ENCODE results near the gene OXSR1.

OXSR1 gene

DNA sequence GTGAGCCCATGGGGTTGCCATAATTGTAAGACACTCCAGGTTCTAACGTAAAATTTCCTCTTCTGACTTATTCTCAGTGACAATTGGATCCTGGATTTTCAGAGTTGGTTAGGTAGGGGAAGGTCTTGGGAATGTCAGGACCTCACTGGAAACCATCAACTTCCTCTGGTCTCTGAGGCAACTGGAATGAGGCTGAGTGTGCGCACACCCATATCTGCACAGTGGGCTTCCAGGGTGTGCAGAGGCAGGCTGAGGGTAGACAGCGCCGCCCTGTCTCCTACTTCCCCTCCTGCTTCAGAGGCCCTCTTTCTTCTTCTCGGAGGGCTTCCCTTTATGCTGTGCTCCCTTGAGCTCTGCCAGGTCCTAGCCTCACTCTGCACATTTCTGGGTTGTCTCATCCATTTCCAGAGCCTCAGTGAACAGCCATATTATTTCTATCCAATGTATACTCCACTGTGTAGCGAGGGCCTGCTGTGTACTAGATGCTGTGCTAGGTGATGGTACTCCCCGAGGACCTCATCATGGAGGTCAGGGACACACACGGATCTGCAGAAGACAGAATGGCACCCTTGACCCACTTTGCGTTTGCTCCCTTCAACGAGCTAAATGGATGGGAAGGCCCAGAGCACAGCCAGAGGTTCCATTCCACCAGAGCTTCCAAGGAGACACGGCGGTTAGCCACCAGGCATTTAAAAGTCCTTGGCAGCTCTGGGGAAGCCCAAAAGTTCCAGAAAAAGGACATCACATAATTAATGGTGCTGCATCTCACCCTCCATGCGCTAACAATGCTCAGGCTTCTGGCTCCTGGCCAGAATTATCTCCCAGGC is 46.7 kb upstream of the OXSR1 start:
- no peak for TF ChIP-seq CTCF (conservative IDR thresholded peaks at IDR 0.05; ENCODE audit: low read depth, low read length)
- no peak for DNase-seq (ENCODE audit: low read depth)
- no peak overlapping the region for H3K4me3 ChIP-seq (ENCODE audit: low read depth, low read length)

GRCh38 chr3:38119248-38119544 is 46.1 kb upstream of the OXSR1 start:
- TF ChIP-seq CTCF (conservative IDR thresholded peaks at IDR 0.05; ENCODE audit: low read depth, low read length): no peak
- no peak overlapping the region for H3K4me3 ChIP-seq (ENCODE audit: low read depth, low read length)
- no peak for DNase-seq (ENCODE audit: low read depth)

DNA sequence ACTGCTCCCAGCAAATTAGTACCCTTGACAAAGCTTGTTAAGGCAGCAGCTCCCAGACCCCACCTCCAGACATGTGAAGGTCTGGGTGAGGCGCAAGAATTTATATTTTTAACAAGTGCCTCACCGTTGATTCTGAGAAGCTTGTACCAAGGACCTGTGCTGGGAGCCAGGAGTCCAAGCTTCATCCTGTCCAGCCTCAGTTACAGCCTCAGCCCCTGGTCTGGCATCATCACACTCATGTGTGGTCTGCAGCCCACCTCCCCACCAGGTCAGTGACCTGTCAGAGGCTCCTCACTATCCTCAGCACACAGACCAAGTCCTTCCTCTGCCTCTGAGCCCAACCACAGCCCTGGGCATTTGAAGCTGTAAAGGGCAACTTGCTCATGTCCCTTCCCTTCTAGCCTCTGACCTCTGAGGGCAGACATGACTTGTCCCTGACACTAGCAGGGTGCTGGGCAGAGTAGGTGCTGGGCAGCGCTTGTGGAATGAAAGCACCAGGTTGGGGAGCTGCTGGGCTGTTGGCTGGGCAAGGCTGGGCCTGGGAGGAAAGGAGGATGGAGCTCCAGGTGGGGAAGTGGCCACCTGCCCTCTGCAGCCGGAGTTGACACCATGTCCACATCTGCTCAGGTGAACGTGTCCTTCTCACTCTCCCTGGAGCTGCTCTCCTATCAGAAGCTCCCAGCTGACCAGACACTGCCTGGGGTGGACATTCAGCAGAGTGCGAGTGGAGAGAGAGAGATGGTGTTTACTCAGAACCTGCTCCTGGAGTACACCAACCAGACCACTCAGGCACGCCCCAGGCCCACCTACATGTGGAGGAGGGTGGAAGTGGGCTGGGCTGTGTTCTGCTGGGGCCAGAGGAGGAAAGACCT is 45.3 kb upstream of the OXSR1 start:
- H3K4me3 ChIP-seq (ENCODE audit: low read depth, low read length): no peak overlapping the region
- no peak for DNase-seq (ENCODE audit: low read depth)
- no peak for TF ChIP-seq CTCF (conservative IDR thresholded peaks at IDR 0.05; ENCODE audit: low read depth, low read length)

- no peak for DNase-seq (ENCODE audit: low read depth)
- TF ChIP-seq CTCF (conservative IDR thresholded peaks at IDR 0.05; ENCODE audit: low read depth, low read length): no peak
- H3K4me3 ChIP-seq (ENCODE audit: low read depth, low read length): no peak overlapping the region
Observed at GRCh38 chr3:38120693-38121450, 44.5 kb upstream of the OXSR1 start.

DNA sequence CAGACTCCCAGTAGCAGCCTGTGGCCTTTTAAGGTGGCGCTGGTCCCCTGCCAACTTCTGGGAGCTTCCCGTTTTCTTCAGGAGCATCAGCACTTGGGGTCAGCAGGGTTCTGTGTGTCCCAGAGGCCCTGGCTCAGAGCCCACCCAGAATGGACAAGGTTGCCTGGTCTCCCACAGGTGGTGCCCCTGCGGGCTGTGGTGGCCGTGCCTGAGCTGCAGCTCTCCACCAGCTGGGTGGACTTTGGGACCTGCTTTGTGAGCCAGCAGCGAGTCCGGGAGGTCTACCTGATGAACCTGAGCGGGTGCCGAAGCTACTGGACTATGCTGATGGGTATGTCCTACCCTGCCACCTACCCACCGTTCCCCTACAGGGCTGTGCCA is 43.9 kb upstream of the OXSR1 start:
- TF ChIP-seq CTCF (conservative IDR thresholded peaks at IDR 0.05; ENCODE audit: low read depth, low read length): no peak
- H3K4me3 ChIP-seq (ENCODE audit: low read depth, low read length): no peak overlapping the region
- DNase-seq (ENCODE audit: low read depth): no peak

- H3K4me3 ChIP-seq (ENCODE audit: low read depth, low read length): no peak overlapping the region
- no peak for DNase-seq (ENCODE audit: low read depth)
- TF ChIP-seq CTCF (conservative IDR thresholded peaks at IDR 0.05; ENCODE audit: low read depth, low read length): no peak
Observed at GRCh38 chr3:38121832-38122461, 43.4 kb upstream of the OXSR1 start.

Measured in choroid plexus epithelial cell (primary cell).